ENCODE results near the gene LDLRAD4. TPM values are rescaled to one million over a fixed set of nuclear protein-coding genes. Genes with fewer than 3 reads are reported as not detected.

The LDLRAD4 gene
- total and polyA plus RNA-seq, 11 donors = 10.4 to 44.0 (median 29.6) TPM

DNA sequence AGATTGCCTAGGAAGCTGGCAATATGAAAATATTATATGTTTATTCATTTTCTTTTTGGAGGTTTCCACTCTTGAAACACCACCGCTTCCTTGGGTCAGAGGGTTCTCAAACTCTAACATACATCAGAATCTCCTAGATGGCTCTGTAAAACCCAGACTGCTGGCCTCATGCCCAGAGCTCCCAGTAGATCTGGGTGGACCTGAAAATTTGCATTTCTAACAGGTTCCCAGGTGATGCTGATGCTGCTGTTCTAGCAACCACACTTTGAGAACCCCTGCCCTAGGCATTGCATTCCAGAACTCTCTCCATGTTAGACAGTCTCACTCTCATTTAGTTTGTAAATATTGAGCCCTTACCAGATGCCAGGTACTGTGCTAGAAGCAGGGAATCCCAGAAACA is 368.4 kb downstream of the LDLRAD4 start:
- H3K27me3 ChIP-seq = no peaks in the 10 kb centered on the region
- no peak overlapping the region for H3K27ac ChIP-seq
- intact Hi-C loops (cut with DNase I) = loop anchor here in 1 of 10 donors (10.0 kb wide), 1 partner anchor 128 kb away; no protein-coding TSS in a partner anchor
- H3K4me1 ChIP-seq = peaks cover 0 to 49% (median 19%) of the 10 kb centered on the region in 12 donors
- H3K9me3 ChIP-seq = no peaks in the 10 kb centered on the region
- no peak overlapping the region for H3K4me3 ChIP-seq
- no peak for DNase-seq
- no peak for ATAC-seq
- no peak for TF ChIP-seq POLR2A (IDR thresholded peaks at IDR 0.05)
- no peak for TF ChIP-seq CTCF (IDR thresholded peaks at IDR 0.05)
- 84 to 100% (median 93%) methylated on average over 1 of the region's 1 CpG for WGBS, 4 donors
- H3K36me3 ChIP-seq = no peaks in the 10 kb centered on the region

DNA sequence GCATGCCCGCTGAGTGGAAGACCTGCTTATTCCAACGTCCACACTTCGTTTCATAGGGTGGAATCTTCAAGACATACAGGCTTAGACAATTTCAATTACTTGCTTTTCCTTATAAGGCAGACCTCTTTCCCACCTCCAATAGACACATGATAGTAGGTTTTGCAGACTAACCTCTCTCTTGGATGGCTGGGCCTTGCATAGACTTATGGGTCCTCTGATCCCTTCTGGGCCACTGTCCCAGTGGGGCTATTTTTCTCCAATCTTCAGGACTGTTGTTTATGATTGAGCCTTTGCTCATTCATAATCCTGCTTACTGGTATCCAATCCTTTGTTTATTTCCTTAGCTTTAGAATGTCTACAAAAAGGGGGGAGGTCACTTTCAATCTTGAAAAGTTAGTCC is 368.9 kb downstream of the LDLRAD4 start:
- Histone ChIP-seq H3K36me3 (no peaks in the 10 kb centered on the region), H3K27me3 (no peaks in the 10 kb centered on the region), H3K4me3 (no peak overlapping the region), H3K27ac (no peak overlapping the region), H3K4me1 (peaks cover 0 to 54% (median 19%) of the 10 kb centered on the region in 12 donors), H3K9me3 (no peaks in the 10 kb centered on the region)
- WGBS, 4 donors = 96 to 98% (median 98%) methylated on average over 3 of the region's 3 CpGs
- DNase-seq = no peak
- ATAC-seq = no peak
- intact Hi-C loops (cut with DNase I) = loop anchor here in 1 of 10 donors (10.0 kb wide), 1 partner anchor 127 kb away; no protein-coding TSS in a partner anchor
- TF ChIP-seq CTCF (IDR thresholded peaks at IDR 0.05) = no peak
- no peak for TF ChIP-seq POLR2A (IDR thresholded peaks at IDR 0.05)

DNA sequence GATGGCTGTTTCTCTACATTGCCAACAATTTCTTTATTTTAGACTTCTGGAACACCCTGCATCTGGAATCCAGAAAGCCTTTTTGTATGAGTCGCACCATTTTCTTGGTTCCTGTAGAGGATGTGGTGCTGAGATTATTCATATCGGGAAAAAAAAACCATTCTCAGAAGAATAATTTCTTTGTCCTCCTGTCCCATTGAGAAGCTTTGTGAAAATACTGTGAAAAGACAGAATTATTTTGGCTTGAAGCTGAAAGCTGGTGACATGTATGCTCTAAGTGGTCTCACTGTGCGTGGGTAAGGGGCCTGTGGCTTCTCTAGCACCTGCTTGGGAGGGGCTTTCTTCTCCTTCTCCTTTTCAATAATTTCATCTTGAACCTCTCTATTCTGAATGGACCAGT is 369.4 kb downstream of the LDLRAD4 start:
- H3K4me3 ChIP-seq = no peak overlapping the region
- 71 to 84% (median 80%) methylated on average over 3 of the region's 3 CpGs for WGBS, 4 donors
- no peak for TF ChIP-seq POLR2A (IDR thresholded peaks at IDR 0.05)
- TF ChIP-seq CTCF (IDR thresholded peaks at IDR 0.05) = no peak
- H3K36me3 ChIP-seq = no peaks in the 10 kb centered on the region
- ATAC-seq (no peak), DNase-seq (no peak)
- H3K27me3 ChIP-seq = no peaks in the 10 kb centered on the region
- no peaks in the 10 kb centered on the region for H3K9me3 ChIP-seq
- H3K4me1 ChIP-seq = peaks cover 0 to 57% (median 19%) of the 10 kb centered on the region in 12 donors
- intact Hi-C loops (cut with DNase I) = loop anchor here in 1 of 10 donors (10.0 kb wide), 1 partner anchor 127 kb away; no protein-coding TSS in a partner anchor
- H3K27ac ChIP-seq = no peak overlapping the region

DNA sequence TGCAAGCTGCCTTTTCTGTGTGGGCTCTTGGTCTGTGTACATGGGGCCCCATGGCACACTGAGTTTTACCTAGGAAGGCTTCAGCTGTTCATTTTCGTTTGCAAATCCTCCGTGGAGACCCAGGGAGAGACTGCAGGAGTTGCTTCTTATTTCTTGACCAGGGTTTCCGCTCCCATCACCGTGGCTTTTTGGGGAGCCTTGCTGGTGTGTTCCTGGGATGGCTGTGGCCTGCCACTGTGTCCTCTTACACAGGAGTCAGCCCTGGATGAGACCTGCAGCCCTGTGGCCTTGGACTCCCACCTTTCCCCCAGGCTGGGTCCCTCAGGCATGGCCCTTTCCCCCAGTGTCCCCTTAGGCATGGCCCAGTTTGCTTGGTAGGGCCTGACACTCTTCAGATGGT is 370.8 kb downstream of the LDLRAD4 start:
- Histone ChIP-seq H3K4me1 (peaks cover 0 to 48% (median 17%) of the 10 kb centered on the region in 12 donors), H3K4me3 (no peak overlapping the region), H3K27ac (no peak overlapping the region), H3K27me3 (no peaks in the 10 kb centered on the region), H3K36me3 (no peaks in the 10 kb centered on the region), H3K9me3 (no peaks in the 10 kb centered on the region)
- intact Hi-C loops (cut with DNase I) = loop anchor here in 1 of 10 donors (10.0 kb wide), 1 partner anchor 125 kb away; no protein-coding TSS in a partner anchor
- DNase-seq = no peak
- TF ChIP-seq CTCF (IDR thresholded peaks at IDR 0.05) (no peak), POLR2A (IDR thresholded peaks at IDR 0.05) (no peak)
- 93 to 100% (median 94%) methylated on average over 4 of the region's 4 CpGs for WGBS, 4 donors
- no peak for ATAC-seq
